GM21717 (cell line): ENCODE results near the gene TAF11L11.
"Not testable (repeated sequence)": the region's sequence is repeated elsewhere in the genome, so short reads cannot be mapped to it uniquely, and the experiment has no call there.

Experiments
- ATAC-seq: cut with Tn5 transposase; IDR thresholded peaks from one replicate; pipeline ENCODE4 v1.9.1; 2021; ENCODE audit warnings: mild to moderate bottlenecking, moderate library complexity; ENCODE audit not compliant: unreplicated experiment

The TAF11L11 gene

GRCh38 chr5:17603880-17604279 lies at the start of gene TAF11L11:
TAF11L11 (plus strand) TSS chr5:17604183.
- ATAC-seq: not testable (repeated sequence)

- not testable (repeated sequence) for ATAC-seq
These were observed 18.3 kb upstream of the TAF11L11 start, which contains the start of gene TAF11L7 for GRCh38 chr5:17585658-17586057. TAF11L7 (minus strand) TSS chr5:17585758.

GRCh38 chr5:17590860-17591259 lies 13.1 kb upstream of the TAF11L11 start, which contains the start of gene TAF11L8:
TAF11L8 (minus strand) TSS chr5:17590960.
- not testable (repeated sequence) for ATAC-seq

GRCh38 chr5:17594255-17594654 lies 9.7 kb upstream of the TAF11L11 start, which contains the start of gene TAF11L9:
TAF11L9 (minus strand) TSS chr5:17594394.
- not testable (repeated sequence) for ATAC-seq

GRCh38 chr5:17597728-17598127 lies 6.3 kb upstream of the TAF11L11 start, which contains the start of gene TAF11L10:
TAF11L10 (minus strand) TSS chr5:17597828.
- not testable (repeated sequence) for ATAC-seq

- no peak for ATAC-seq
These were observed 968 bp downstream of the TAF11L11 start for GRCh38 chr5:17604951-17605350.

GRCh38 chr5:17607461-17607860 lies 3.5 kb downstream of the TAF11L11 start:
- not testable (repeated sequence) for ATAC-seq

- ATAC-seq: not testable (repeated sequence)
These were observed 6.1 kb downstream of the TAF11L11 start, which contains the start of gene TAF11L12 for GRCh38 chr5:17610092-17610491. TAF11L12 (plus strand) TSS chr5:17610392.

- ATAC-seq: no peak
These were observed 11.1 kb downstream of the TAF11L11 start for GRCh38 chr5:17614872-17615605.

GRCh38 chr5:17619354-17619753 lies 15.4 kb downstream of the TAF11L11 start:
- no peak for ATAC-seq

GRCh38 chr5:17620627-17621026 lies 16.6 kb downstream of the TAF11L11 start:
- no peak for ATAC-seq

- no peak for ATAC-seq
These were observed 21.7 kb downstream of the TAF11L11 start for GRCh38 chr5:17625686-17626085.

- ATAC-seq: not testable (repeated sequence)
These were observed 27.8 kb downstream of the TAF11L11 start, which contains the start of gene TAF11L13 for GRCh38 chr5:17631788-17632187. TAF11L13 (plus strand) TSS chr5:17632088.

- no peak for ATAC-seq
These were observed 30.2 kb downstream of the TAF11L11 start, which contains the start of gene TAF11L14 for GRCh38 chr5:17634160-17634559. TAF11L14 (plus strand) TSS chr5:17634460.

GRCh38 chr5:17649232-17649631 lies 45.2 kb downstream of the TAF11L11 start:
- ATAC-seq: not testable (repeated sequence)

GRCh38 chr5:17655201-17655759 lies 51.3 kb downstream of the TAF11L11 start:
- not testable (repeated sequence) for ATAC-seq
